NCI-H1694 (cell line): ENCODE measurements around the gene ANKDD1B.

Experiments used
- DNase-seq: peaks from one replicate; lab custom pipeline; 2025; lab: John Stamatoyannopoulos, UW

Gene ANKDD1B

DNA sequence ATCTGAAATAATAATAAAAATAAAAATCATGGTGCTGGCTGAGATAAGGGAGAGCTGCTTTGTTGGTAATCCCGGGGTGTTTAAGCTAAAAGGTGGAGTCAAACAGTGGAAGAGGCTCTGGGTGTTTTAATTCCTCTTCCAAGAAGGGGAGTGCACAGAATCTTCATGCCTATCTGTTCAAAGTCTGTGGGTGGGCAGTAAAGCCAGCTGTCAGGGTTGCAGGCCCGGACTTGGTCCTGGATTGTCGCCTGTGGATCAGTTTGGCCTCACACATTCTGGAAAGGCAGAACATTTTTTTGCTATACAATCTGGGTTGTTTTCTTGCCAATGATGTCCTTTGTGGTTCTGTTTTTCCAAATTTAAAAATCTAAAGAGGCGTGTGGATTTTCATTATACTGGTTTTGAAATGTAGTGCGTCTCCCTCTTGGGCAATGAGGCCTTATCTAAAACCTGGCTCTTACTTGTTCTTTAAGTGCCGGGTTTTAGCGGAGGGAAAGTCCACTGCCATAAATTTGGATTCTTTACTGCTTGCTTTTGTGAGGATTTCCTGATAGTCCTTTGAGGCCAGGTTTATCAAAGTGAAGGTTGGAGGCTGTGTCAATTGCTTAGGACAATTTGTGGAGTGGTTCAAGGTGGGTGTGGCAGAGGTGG lies 5.8 kb downstream of the ANKDD1B start:
- no peak for DNase-seq

DNA sequence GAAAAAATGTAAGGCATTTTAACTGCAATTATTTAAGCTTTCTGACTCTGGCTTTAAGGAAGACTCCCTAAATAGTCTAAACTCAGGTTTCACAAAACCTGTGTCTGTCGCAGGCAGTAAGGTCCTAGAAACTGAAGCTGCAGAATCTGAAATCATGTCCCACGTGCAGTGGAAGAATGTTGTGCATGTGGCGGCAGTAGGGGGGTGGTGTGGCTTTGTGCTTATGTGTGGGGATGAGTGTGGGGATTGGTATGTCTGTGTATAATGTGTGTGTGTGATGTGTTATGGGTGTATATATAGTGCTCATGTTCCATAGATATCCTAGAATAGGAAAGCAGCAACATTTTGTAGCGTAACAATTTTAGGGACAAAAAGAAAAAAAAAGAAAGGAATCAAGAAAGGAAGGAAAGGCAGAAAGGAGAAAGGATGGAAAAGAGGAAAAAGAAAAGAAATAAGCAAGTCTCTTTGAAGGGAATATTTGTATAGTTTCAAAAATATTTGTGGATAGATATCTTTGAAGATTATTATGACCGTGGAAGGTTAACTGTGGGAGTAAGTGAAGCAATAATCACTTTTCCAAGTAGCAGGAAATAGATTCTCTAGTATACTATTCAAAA lies 6.6 kb downstream of the ANKDD1B start:
- DNase-seq = no peak

DNA sequence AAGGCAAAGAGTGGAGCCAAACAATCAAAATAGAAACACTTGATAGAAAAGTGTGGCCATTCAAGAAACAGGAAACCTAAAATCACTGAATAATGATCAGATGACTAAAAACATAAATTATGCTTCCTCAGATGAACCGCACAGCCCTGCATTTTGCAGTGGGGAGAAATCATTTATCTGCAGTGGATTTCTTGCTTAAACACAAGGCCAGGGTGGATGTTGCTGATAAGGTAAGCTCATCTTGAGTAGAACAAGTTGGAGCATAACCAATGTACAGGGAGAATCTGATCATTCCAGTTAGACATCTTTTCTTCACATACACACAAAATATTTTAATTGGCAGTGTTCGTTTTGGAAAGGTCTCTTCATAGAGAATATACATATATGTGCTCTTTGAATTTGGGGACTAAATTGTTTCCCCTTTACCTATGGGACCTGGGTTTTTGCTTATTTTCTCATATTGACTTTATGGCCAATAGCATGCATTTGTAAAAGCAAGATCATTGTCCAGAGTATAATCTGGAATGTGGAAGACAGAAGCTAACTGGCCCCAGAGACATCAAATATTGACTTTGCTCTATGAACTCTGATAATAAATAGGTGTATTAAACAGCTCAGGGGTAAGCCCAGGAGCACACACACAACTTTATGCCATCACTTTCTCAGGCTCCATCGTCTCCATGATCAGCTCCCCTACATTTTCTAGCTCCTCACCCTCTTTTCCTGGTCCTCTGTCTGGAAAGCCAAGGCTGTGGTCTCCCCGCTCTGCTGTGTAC lies 9.1 kb downstream of the ANKDD1B start:
- no peak for DNase-seq

DNA sequence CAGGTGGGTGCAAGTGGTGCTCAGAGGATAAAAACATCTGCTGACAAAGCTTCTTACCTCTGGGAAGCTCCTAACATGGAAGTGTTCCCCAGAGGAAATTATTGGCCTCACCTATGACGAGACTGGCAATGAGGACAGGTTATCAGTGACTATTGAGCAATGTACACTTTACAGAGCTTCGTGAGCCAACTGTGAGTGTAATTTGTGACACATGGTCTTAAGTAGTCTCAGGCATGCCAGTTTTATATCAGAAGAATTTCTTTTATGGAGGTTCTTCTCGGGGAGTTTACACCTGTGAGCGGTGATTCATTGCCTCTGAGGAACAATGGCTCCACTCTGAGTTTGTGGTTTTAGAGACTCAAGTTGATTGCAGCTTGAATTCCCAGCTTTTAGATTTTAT lies 11.3 kb downstream of the ANKDD1B start:
- DNase-seq = no peak

DNA sequence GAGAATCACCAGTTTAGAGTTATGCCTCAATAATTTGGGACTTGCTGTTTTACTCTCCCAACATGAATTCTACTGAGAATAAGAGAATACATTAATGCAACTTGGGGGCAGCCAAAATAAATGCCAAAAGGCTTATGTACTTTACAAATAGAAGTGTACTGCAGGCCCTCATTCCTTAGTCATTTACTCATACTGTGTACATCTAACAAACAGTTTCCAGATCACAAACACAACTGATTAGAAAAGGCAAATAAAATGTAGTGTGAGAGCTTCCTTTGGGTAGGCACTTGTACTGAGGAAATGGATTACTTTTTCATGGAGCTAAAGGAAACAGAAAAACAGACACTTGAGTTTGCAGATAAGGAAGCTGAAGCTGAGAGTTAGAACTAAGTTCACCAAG lies 12.6 kb downstream of the ANKDD1B start:
- no peak for DNase-seq

DNA sequence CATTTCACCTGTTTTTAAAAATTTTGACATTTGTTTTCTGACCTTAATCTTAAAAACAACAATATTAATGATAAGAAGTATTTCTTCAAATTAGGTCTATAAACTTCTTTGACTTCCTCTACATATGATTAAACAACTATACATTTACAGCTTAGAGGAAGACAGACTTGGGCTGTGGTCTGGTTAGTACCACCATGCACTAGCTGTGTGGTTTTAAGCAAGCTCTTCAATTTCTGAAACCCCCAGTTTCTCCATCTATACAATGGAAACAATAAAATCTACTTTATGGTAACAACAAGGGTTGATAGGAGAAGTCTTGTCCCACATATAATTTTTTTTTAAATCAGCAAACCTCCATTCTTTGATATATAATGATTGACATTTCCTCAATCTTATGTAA lies 15.7 kb downstream of the ANKDD1B start:
- no peak for DNase-seq

DNA sequence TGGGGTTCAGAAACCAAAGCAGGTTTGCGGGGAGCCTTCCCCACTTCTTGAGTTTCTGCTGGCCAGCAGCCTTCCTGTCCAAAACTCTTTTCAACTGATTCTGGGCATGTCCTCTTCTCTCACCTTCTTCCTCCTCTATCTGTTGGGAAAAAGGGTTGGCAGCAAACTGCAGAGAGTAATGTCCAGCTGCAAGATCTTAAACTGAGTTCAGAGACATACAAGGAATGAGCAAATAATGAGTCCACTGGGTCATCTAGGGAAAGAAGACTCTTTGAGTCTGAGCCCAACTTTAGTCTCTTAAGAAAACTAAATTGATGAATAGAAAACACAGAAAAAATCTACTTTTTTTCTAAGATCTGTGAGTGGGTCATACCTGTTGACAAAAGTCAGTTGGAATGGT lies 16.5 kb downstream of the ANKDD1B start:
- DNase-seq = no peak

DNA sequence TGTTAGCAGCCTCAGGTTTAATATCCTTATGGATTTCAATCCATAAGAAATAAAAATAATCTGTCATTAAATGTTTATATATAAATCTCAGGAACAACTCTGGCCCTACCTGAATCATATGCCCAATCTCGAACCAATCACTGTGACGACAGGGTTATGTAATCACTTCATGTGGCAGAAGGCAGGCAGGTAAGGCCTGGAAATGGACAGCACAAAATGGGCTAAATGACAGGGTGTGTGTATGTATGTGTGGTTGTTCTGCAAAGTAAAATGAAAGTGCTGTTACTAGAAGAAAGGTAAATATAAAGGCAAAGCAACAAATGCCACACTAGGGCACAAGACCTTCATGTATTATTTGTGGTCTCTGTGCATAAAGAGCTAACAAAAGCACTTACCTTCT lies 19.6 kb downstream of the ANKDD1B start:
- no peak for DNase-seq

DNA sequence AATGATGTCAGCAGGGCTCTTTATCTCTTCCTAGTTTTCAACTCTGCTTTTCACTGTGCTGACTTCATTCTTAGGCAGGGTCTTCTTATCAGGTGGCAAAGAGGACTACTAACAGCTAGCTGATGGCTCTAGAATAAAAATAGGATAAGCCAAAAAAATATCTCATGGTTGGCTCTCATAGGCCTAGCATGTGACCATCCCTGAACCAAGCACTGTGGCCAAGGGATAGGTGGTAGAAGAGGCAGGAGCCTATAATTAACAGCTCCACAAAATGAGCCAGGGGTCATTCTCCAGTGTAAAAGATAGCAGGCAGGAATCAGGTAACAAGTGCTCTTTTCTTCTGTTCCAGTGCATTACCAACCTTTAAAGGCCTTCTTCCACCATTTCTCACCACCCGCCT lies 21.1 kb downstream of the ANKDD1B start:
- DNase-seq = no peak

DNA sequence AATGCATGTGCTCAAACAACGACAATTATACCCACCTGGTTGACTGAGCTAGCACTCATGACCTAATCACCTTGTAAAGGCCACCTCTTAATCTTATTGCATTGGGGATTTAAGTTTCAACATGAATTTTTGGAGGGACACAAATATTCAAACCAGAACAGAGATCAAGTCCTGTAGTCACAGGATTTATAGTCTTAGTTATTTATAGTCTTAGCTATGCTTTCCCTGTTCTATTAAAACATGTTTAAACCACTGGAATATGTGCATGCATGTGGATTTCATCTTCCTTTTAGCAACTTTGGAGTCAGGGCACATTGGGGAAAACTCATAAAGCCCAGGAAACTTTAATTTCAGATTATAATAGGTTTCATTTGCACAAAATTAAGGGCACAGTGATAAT lies 26.7 kb downstream of the ANKDD1B start:
- DNase-seq = no peak

DNA sequence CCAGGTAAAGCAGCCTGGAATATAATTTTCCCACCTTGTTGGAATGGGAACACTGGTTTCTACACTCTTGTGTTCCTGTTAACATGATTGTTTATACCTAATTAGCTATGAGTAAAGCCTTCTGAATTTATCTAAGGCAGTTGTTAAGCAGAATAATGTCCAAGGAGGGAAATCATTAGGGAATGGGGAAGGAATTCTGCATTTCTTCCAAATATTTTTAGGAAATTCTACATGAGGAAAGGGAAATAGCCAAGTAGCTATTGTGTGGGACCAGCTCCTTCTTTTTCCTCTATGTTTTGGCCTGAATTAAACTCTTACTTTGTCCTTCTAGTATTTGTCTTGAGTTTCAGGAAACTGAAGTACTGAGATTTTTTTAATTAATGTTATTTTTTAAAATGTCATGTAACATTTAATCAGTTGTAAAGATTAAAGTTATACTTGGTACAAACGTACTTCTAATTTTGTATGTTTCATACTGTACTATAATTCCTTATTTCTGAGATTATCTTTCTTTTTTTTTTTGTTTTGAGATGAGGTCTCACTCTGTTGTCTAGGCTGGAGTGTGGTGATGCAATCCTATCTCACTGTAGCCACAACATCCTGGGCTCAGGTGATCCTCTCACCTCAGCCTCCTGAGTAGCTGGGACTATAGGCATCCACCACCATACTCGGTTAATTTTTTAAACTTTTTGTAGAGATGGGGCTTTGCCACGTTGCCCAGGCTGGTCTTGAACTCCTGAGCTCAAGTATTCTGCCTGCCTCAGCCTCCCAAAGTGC lies 28.5 kb downstream of the ANKDD1B start:
- no peak for DNase-seq

DNA sequence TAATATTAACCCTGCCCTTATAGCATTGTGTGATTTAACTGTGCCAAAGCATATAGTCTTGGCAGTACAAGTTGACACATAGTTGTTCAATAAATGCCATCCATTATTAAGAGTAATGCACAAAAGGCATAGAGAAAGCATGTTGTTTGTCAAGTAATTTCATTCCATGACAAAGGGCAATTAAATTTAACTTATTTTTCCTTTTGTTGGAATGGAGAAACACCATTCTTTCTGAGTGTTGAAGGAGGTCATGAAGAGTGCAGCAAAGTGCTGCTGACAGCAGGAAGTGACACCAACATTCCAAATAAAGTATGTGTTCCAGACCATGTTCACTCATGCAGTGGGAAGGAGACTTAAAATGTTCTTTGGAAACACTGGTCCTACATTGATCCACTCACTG lies 29.1 kb downstream of the ANKDD1B start:
- DNase-seq = no peak

DNA sequence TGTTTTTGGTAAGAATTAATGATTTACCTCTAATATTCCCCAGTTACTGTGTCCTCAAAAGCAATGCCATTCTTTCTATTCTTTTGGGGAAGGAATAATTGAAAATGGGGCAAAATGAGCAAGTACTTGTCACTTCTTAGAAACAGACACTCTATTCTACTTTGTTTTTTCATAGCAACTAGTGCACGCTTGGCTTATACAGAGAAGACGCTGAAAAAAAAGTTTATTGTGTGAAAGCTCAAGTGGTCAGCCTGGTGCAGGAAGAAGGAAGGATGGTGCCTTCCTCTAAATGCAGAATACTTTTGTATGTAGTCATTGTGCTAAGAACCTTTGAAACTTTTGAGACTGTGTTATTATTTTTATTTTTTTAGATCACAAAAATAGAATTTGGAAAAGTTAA lies 29.6 kb downstream of the ANKDD1B start:
- no peak for DNase-seq

DNA sequence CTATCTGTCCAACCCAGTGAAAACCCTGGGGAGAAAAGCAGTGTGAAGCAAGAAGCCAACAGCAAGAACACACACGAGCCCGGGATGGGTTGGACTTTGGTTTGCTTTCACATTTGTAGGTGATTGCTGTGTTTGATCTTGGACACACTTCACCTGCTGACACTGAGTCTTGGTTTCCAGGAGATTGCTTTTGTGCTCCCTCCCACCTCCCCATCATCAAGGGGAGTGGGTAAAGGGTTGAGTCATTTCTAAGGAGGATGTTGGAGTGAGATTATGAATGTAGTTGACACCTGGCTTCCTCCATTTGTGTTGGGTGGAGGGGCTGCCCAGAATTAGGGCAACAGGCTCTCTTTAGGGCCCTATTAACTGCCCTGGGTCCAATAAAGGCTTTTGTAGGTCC lies 37.5 kb downstream of the ANKDD1B start:
- no peak for DNase-seq

DNA sequence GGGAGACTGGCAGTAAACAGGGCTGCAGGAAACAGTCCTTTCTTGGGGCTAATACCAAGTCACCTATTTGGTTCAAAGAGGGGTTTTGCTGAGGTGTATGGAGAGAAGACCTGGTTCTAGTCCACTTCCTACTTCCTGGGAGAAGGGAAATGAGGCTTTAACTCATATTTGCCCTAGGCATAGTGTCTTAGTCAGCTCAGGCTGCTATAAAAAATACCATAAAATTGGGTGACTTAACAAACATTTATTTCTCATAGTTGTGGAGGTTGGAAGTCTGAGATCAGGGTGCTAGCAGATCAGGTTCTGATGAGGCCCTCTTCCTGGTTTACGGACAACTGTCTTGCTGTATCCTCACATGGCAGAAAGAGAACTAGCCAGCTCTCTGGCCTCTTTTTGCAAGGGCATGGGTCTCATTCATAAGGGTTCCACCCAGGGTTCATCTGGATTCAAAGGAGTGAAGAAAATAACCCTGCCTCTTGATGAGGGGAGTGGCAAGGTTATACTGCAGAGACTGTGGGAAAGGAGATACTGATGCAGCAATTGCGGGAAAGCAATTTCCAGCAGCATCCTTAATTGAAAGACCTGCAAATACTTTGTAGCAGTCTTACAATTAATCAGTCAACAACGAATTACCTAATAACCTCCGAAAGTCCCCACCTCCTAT lies 40.5 kb downstream of the ANKDD1B start:
- no peak for DNase-seq

DNA sequence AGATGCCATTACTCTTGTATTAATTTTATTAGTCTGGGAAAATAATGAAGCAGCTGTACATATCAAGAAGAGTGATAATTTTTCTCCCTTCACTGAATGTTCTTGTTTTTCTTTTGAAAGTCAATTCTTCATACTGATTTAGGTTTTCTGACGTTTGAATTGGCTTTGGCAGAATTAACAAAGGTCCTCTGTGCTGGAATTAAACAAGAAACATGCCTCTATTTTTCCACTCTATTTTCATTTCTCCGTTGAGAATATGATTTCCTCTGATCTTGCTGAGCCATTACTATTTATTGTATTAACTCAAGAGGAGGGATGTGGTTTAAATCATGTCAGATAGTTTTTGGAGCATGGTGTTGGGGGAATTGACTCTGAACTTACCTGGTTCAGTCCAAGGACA lies 42.3 kb downstream of the ANKDD1B start:
- no peak for DNase-seq

DNA sequence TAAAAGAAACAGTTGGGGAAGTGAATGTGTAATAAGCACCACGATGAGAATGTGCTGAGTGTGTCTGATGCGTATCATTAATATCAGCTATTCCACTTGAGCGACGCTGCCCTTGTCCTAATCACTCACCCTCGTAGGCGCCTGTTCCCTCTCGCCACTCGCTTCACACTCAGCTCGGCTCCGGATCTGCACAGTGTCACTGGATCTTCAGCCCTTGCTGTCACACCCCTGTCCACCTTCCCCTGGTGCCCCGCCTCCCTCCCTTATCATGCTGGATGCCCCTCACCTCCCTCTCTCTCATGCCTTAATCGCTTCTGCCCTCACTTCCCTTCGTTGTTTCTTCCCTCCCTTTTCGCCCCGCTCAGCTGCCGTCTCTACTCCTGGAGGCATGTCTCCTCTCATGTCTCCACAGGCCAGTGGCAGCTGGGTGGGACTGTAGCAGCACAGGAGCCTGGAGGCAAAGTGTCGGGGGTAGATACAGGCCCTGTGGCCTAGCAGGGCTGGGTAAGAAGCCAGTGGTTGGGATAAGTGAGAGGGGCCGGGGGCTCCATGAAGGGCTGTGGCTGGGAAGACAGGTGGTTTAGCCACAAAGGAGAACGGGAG lies 43.5 kb downstream of the ANKDD1B start:
- DNase-seq = no peak

DNA sequence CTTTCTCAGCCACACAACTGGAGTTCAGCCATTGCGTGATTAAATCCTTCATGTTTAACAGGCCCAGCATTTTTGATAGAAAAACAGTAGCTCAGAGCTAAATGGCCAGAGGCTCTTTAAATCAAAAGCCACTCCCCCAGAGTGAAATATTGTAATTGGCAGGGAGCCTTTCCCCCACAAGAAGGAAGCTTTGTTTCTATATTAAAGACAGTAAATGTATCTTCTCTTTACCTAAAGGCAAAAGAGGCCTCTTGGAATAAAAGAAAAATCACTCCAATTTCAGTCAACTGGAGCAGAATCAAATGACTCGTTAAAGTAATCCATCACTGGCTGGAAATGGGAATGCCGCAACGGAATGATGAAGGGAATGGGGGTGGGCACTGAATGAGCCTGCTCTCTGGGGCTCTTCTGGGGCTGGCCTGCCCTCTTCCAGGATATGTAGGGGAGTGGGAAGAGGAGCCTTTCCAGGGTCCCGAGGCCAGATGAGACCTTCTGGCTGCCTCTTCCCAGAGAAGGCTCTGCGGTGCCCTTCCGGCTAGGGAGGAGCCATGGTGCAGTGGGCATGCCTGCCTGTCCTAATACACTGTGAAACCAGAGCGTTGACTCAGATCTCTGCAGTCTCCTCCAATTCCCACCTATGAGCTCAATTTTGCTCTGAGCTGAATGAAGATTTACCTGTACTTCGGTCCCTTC lies 45.2 kb downstream of the ANKDD1B start:
- no peak for DNase-seq

DNA sequence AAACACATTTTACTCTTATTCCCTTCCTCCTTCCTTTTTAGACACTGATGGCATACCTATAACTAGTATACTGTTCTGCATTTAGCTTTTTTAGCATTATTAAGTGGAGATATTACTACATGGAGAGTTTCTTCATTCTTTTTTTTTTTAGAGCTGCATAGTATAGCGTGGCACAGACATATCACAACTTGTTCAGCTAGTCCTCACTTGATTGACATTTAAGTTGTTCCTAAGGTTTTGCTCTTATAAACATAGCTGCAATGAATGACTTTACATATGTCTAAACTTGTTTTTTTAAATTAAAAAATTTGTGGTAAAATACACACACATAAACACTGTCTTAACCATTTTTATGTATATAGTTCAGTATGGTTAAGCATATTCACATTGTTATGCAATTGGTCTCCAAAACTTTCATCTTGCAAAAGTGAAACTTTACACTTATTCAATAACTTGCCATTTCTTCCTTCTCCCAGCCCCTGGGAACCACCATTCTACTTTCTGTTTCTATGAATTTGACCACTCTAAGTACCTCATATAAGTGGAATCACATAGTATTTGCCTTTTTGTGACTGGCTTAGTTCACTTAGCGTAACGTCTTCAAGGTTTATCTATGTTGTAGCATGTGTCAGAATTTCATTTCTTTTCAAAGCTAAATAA lies 48.7 kb downstream of the ANKDD1B start:
- DNase-seq = no peak

DNA sequence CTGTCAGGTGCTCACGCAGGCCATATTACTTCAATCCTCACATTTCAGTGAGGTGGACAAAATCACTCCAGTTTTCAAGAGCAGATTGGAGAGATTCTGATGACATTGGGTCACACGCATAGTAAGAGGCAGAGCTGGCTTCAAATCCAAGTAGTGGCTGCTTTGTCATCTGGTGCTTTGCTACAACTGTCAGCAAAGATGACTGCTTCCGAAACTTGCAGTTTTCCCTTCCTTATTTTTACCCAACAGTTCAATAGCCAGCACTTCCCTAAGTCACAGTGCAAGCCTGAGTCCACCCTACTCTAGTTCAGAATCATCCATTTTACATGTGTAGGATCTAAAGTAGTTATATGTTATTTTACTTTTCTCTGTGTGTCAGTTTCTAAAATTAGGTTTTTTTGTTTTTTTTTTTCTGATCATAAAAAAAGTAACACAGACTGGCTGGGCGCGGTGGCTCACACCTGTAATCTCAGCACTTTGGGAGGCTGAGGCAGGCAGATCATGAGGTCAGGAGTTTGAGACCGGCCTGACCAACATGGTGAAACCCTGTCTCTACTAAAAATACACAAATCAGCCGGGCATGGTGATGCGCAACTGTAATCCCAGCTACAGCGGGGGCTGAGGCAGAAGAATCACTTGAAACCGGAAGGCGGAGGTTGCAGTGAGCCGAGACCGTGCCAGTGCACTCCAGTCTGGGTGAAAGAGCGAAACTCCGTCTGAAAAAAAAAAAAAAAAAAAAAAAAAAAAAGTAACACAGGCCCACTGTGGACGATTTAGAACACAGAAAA lies 49.6 kb downstream of the ANKDD1B start:
- DNase-seq = no peak
